ENCODE measurements around the gene BRCA1. TPM values are rescaled to one million over a fixed set of nuclear protein-coding genes. Genes with fewer than 3 reads are reported as not detected.

BRCA1 gene
- polyA plus RNA-seq, 2 of the 4 experiments (the other 2 are of a cell fraction) = 41.0 to 71.8 TPM

DNA sequence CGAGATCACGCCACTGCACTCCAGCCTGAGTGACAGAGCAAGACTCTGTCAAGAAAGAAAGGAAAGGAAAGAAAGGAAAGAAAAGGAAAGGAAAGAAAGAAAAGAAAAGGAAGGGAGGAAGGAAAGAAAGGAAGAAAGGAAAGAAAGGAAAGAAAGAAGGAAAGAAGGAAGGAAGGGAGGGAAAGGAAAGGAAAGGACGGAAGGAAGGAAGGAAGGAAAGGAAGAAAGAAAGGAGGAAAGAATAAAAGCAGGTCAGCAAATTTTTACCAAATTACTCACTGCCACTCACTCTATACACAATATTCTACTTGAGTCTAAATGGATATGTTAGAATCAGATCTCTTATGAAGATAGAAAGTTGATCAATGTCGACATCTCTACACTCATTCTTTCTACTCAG, 50.3 kb downstream of the BRCA1 start:
- DNase-seq (ENCODE audit: low read depth in 1 of 2, low spot score in 1 of 2) (no peak), ATAC-seq (no peak), FAIRE-seq (no peak)
- Histone ChIP-seq H3K4me3 (no peak overlapping the region), H3K9me3 (no peaks in the 10 kb centered on the region), H3K4me1 (no peaks in the 10 kb centered on the region), H3K4me2 (no peak overlapping the region), H3K27ac (no peak overlapping the region)
- ChIA-PET CTCF (interaction anchor here (1.1 to 1.7 kb wide), 2 partner anchors 29 to 50 kb away, joined by 3 to 5 read pairs; no protein-coding TSS in a partner anchor), POLR2A (no interaction called here)
- TF ChIP-seq MAX (IDR thresholded peaks at IDR 0.05) = no peak
- no peak for TF ChIP-seq BCL3 (IDR thresholded peaks at IDR 0.05)
- TF ChIP-seq, protein P1, sequence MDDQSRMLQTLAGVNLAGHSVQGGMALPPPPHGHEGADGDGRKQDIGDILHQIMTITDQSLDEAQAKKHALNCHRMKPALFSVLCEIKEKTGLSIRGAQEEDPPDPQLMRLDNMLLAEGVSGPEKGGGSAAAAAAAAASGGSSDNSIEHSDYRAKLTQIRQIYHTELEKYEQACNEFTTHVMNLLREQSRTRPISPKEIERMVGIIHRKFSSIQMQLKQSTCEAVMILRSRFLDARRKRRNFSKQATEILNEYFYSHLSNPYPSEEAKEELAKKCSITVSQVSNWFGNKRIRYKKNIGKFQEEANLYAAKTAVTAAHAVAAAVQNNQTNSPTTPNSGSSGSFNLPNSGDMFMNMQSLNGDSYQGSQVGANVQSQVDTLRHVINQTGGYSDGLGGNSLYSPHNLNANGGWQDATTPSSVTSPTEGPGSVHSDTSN (IDR thresholded peaks at IDR 0.05) = no peak
- no peak for TF ChIP-seq ZSCAN20 (CRISPR knock-in tag; IDR thresholded peaks at IDR 0.05)
- peak; percentile 53 for TF ChIP-seq MAFK (IDR thresholded peaks at IDR 0.05; ENCODE audit: partially characterized antibody)
- no peak for TF ChIP-seq POLR2A (IDR thresholded peaks at IDR 0.05; ENCODE audit: low read length)
- 90% methylated on average over 4 of the region's 4 CpGs for WGBS (ENCODE audit: missing lambda C conversion rate)

DNA sequence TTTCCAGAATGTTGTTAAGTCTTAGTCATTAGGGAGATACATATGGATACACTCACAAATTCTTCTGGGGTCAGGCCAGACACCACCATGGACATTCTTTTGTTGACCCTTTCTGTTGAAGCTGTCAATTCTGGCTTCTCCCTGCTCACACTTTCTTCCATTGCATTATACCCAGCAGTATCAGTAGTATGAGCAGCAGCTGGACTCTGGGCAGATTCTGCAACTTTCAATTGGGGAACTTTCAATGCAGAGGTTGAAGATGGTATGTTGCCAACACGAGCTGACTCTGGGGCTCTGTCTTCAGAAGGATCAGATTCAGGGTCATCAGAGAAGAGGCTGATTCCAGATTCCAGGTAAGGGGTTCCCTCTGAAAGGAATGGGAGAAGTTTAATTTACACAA, 54.3 kb downstream of the BRCA1 start:
- no peak for ATAC-seq
- 53% methylated on average over 1 of the region's 1 CpG for WGBS (ENCODE audit: missing lambda C conversion rate)
- Histone ChIP-seq H3K4me2 (no peak overlapping the region), H3K4me1 (peaks cover 9% of the 10 kb centered on the region; the same call in 1 of the 3 replicates), H3K4me3 (no peak overlapping the region), H3K9me3 (no peaks in the 10 kb centered on the region), H3K27ac (no peak overlapping the region)
- CTCF ChIA-PET = interaction anchor here (0.8 to 1.1 kb wide), 2 partner anchors 12 to 239 kb away, joined by 3 read pairs; no protein-coding TSS in a partner anchor
- no peak for DNase-seq (ENCODE audit: low read depth in 1 of 2, low spot score in 1 of 2)
- POLR2A ChIA-PET = no interaction called here
- no peak for FAIRE-seq
- TF ChIP-seq HOXA7 (CRISPR knock-in tag; IDR thresholded peaks at IDR 0.05) (no peak), ELK1 (IDR thresholded peaks at IDR 0.05; ENCODE audit: low read depth, low read length) (no peak), RARB (CRISPR knock-in tag; IDR thresholded peaks at IDR 0.05) (no peak), JUN (IDR thresholded peaks at IDR 0.05) (no peak)
- TF ChIP-seq, protein P1 (IDR thresholded peaks at IDR 0.05) = no peak

- ChIA-PET POLR2A (no interaction called here), CTCF (interaction anchor here (1.1 kb wide), 1 partner anchor 240 kb away, joined by 3 read pairs; no protein-coding TSS in a partner anchor)
- FAIRE-seq = no peak
- H3K27ac ChIP-seq = no peak overlapping the region
- WGBS (ENCODE audit: missing lambda C conversion rate) = 70% methylated on average over 1 of the region's 1 CpG
- H3K4me1 ChIP-seq = peaks cover 9% of the 10 kb centered on the region; the same call in 1 of the 3 replicates
- H3K4me3 ChIP-seq = no peak overlapping the region
- no peak for DNase-seq (ENCODE audit: low read depth in 1 of 2, low spot score in 1 of 2)
- H3K9me3 ChIP-seq = no peaks in the 10 kb centered on the region
- no peak overlapping the region for H3K4me2 ChIP-seq
- no peak for ATAC-seq
- no peak for TF ChIP-seq RFX5 (IDR thresholded peaks at IDR 0.05)
- TF ChIP-seq SREBF2 (IDR thresholded peaks at IDR 0.05) = no peak
- no peak for TF ChIP-seq E2F6 (IDR thresholded peaks at IDR 0.05; ENCODE audit: borderline replicate concordance, low read depth)
- TF ChIP-seq FOSL2 (IDR thresholded peaks at IDR 0.05) = no peak
- TF ChIP-seq FOSL2 (CRISPR knock-in tag; IDR thresholded peaks at IDR 0.05) = no peak
- TF ChIP-seq ZFP36 (IDR thresholded peaks at IDR 0.05; ENCODE audit: borderline replicate concordance, partially characterized antibody) = no peak
- no peak for TF ChIP-seq KDM1A (IDR thresholded peaks at IDR 0.05; ENCODE audit: low read depth)
- TF ChIP-seq CBX8 (IDR thresholded peaks at IDR 0.05) = no peak
- TF ChIP-seq NR3C1 (IDR thresholded peaks at IDR 0.05) = no peak
- TF ChIP-seq HEYL (CRISPR knock-in tag; IDR thresholded peaks at IDR 0.05) = no peak
Measured at GRCh38 chr17:43070257-43070656, 54.9 kb downstream of the BRCA1 start.
